ENCODE measurements around the gene SSBP1.

DNA sequence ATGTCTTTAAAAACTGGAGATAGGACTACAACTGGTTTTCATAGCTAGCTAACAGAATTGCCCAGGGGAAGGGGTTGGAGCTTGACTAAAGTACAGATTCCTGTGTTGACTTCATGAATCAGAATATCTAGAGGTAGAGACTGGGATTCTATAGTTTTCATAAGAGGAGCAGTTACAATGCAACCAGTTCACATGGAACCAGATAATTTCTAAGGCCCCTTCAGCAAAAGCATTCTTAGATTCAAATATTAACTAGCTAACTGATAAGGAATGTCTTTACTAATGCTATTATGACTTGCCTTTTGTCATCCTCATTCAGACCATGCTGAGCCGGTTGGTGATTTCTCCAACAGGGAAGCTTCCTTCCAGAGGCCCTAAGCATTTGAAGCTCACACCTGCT lies 24.3 kb upstream of the SSBP1 start:
- no peak for TF ChIP-seq POLR2A (IDR thresholded peaks at IDR 0.05)
- TF ChIP-seq, protein P1, sequence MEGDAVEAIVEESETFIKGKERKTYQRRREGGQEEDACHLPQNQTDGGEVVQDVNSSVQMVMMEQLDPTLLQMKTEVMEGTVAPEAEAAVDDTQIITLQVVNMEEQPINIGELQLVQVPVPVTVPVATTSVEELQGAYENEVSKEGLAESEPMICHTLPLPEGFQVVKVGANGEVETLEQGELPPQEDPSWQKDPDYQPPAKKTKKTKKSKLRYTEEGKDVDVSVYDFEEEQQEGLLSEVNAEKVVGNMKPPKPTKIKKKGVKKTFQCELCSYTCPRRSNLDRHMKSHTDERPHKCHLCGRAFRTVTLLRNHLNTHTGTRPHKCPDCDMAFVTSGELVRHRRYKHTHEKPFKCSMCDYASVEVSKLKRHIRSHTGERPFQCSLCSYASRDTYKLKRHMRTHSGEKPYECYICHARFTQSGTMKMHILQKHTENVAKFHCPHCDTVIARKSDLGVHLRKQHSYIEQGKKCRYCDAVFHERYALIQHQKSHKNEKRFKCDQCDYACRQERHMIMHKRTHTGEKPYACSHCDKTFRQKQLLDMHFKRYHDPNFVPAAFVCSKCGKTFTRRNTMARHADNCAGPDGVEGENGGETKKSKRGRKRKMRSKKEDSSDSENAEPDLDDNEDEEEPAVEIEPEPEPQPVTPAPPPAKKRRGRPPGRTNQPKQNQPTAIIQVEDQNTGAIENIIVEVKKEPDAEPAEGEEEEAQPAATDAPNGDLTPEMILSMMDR (IDR thresholded peaks at IDR 0.05): no peak
